GM19193 (cell line): ENCODE results near the gene CPN2.

ENCODE experiments used
- POLR2A ChIP-seq: IDR thresholded peaks from 4 replicates; pipeline ENCODE4 v1.6.1; 2011; ENCODE audit not compliant: insufficient read depth, insufficient read length; ENCODE audit errors: extremely low read depth

The CPN2 gene

DNA sequence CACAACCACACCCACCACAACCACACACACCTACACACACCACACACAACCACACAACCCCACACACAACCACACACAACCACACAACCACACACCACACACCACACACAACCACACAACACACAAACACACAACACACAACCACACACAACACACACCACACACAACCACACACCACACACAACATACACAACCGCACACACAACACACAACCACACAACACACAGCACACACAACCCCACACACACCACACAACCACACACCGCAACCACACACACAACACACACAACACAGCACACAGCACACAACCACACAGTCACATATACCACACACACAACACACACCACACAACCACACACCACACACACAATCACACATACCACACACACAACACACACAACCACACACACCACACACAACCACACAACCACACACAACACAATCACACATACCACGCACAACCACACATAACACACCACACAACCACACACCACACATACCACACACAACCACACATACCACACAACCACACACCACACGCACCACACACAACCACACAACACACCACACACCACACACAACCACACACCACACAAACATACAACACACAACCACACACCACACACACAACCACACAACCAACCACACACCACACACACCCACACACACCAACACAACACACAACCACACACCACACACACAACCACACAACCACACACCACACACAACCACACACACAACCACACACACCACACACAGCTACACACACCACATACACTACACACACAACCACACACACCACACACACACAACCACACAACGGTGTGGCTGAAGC lies 23.7 kb downstream of the CPN2 start:
- TF ChIP-seq POLR2A = no peak

DNA sequence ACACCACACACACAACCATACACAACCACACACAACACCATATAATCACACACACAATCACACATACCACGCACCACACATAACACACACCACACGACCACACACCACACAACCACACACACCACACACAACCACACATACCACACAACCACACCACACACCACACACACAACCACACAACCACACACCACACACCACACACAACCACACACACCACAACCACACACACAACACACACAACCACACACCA lies 24.2 kb downstream of the CPN2 start:
- TF ChIP-seq POLR2A = no peak

GRCh38 chr3:194326192-194326967 lies 24.7 kb downstream of the CPN2 start:
- TF ChIP-seq POLR2A = no peak

- TF ChIP-seq POLR2A = no peak
Measured at GRCh38 chr3:194325424-194326153, 25.5 kb downstream of the CPN2 start.

GRCh38 chr3:194324823-194325327 lies 26.3 kb downstream of the CPN2 start:
- TF ChIP-seq POLR2A = no peak

GRCh38 chr3:194323785-194324735 lies 27.1 kb downstream of the CPN2 start:
- TF ChIP-seq POLR2A = no peak

- TF ChIP-seq POLR2A = no peak
Measured at GRCh38 chr3:194322678-194323211, 28.4 kb downstream of the CPN2 start.

- TF ChIP-seq POLR2A = no peak
Measured at GRCh38 chr3:194321693-194322640, 29.2 kb downstream of the CPN2 start.

- TF ChIP-seq POLR2A = no peak
Measured at GRCh38 chr3:194320744-194321243, 30.3 kb downstream of the CPN2 start.

DNA sequence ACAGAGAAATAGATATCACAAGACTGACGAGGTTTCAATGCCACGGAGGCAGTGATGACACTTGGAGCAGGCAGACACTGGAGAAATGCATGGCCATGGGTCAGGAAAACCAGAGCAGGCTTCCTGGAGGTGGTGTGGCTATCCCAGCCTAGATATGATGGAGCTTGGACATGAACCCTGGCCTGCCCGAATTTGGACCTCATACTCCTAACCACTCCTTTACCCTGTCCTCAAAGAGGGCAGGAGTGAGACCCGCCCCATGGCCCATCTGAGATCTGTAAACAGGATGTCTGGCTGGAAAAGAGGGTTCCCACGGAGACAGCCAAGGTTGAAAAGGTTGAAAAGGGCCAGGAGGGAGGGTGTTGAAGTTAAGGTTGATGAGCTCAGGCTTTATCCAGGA lies 31.0 kb downstream of the CPN2 start:
- TF ChIP-seq POLR2A = no peak

DNA sequence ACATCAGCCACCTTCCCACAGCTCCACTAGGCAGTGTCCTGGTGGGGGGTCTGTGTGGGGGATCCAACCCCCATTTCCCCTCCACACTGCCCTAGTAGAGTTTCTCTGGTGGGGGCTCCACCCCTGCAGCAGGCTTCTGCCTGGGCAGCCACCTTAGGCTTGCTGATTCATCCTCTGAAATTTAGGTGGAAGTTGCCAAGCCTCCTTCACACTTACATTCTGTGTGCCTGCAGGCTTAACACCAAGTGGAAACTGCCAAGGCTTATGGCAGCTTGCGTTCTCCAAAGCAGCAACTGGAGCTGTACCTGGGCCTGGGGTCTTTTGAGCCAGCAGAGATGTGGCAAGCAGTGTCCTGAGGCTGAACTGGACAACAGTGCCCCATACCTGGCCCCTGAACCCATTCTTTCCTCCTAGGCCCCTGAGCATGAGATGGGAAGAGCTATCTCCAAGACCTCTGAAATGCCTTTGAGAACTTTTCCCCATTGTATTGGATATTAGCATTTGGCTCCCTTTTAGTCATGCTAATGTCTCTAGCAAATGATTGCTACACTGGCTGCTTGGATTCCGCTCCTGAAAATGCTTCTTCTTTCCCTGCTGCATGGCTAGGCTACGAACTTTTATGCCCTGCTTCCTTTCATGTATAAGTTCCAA lies 32.5 kb downstream of the CPN2 start:
- no peak for TF ChIP-seq POLR2A

- TF ChIP-seq POLR2A = no peak
Measured at GRCh38 chr3:194316918-194317317, 34.2 kb downstream of the CPN2 start.

- no peak for TF ChIP-seq POLR2A
Measured at GRCh38 chr3:194315965-194316361, 35.2 kb downstream of the CPN2 start.
